Measurements from ENCODE around the gene CDK13. TPM values are rescaled to one million over a fixed set of nuclear protein-coding genes. Genes with fewer than 3 reads are reported as not detected.
"Not testable (repeated sequence)": the region's sequence is repeated elsewhere in the genome, so short reads cannot be mapped to it uniquely, and the experiment has no call there.

CDK13 gene
- 28.8 TPM for polyA plus RNA-seq (2013, experiment 1 of 2; ENCODE audit: insufficient read length)
- 32.3 TPM for polyA plus RNA-seq (2013, experiment 2 of 2; ENCODE audit: insufficient read length)

DNA sequence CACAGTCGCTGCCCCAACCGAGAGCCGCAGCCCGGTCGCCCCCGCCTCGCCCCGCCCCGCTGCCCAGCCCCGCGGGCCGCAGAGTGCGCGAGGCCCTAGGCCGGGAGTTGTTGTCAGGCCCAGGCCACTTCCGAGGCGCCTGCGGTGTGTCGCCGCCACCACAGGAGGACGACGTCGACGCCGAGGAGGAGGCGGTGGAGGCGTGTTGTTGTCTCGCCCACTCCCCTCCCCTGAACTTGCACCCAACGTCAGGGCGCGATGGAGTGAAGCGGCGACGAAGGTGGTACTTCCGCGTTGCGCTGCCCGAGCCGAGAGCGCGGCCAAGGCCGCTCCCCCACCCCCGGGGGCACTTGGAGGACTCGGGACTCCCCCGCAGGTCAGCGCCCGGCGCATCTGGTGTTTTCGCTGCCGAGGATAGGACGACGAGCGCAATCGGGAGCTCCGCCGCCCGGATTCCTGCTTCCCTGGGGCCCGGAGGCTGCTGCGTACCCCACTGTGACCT lies at the start of gene CDK13:
Gene CDK13, plus strand, starts transcription at position 286 of the 502 bp plus-strand sequence. CDS start 386 bp downstream, outside the sequence.
- DNase-seq: peak; percentile 83

DNA sequence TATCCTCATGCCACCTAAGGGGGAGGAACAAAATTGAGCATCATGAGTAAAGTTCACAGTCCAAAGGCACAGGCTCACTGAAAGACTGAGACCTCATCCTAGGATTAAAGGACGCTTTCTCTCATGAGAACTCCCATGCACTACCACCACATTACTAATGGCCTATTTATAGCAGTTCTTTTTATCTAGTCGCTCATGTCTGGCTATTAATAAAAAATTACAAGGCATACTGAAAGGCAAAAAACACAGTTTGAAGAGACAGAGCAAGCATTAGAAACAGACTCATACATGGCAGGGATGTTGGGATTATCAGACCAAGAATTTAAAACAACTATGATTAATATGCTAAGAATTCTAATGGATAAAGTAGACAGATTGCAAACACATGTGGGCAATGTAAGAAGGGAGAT lies 46.0 kb upstream of the CDK13 start:
- peak; percentile 67 for DNase-seq

DNA sequence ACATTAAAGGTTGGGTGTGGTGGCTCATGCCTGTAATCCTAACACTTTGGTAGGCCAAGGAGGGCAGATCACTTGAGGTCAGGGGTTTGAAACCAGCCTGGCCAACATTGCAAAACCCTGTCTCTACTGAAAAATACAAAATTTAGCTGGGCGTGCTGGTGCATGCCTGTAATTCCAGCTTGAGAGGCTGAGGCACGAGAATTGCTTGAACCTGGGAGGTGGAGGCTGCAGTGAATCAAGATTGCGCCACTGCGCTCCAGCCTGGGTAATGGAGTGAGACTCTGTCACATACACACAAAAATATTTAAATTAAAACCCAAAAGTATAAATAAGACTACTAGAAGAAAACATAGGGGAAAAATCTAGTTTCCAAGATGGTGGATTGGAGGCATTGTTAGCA lies 41.9 kb upstream of the CDK13 start:
- no peak for DNase-seq

DNA sequence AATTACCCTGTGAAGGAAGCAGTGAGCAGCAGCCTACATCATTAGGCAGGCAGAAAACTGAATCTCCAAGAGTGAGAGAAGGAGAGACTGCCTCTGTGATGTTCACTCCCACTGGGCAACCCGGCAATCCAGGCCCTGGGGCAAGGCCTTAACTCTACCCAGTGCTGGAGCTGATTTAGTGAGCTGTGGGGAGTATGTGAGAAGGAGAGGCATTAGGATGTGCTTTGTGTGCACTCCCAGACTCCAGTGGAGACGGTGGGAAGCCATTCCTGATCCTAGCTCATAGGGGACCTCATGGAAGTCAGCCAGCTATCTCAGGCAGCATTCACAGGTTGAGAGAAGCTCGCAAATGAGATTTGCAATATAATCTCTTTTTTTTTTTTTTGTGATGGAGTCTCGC lies 41.1 kb upstream of the CDK13 start:
- DNase-seq: no peak

DNA sequence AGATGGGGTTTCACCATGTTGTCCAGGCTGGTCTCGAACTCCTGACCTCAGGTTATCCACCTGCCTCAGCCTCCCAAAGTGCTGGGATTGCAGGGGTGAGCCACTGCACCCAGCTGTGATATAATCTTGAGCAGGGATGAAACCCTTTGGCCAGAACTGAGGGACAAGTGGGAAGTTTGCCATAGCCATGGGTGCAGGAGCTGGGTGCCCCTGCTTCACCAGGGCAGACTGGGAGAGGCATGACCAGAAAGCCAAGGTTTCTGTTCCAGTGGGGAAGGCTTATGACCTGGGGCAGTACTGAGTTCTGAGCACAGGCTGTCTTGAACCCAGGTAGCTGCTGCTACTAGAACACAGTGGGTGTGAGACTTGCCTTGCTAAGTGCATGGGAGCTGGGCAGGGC lies 40.5 kb upstream of the CDK13 start:
- DNase-seq: no peak

DNA sequence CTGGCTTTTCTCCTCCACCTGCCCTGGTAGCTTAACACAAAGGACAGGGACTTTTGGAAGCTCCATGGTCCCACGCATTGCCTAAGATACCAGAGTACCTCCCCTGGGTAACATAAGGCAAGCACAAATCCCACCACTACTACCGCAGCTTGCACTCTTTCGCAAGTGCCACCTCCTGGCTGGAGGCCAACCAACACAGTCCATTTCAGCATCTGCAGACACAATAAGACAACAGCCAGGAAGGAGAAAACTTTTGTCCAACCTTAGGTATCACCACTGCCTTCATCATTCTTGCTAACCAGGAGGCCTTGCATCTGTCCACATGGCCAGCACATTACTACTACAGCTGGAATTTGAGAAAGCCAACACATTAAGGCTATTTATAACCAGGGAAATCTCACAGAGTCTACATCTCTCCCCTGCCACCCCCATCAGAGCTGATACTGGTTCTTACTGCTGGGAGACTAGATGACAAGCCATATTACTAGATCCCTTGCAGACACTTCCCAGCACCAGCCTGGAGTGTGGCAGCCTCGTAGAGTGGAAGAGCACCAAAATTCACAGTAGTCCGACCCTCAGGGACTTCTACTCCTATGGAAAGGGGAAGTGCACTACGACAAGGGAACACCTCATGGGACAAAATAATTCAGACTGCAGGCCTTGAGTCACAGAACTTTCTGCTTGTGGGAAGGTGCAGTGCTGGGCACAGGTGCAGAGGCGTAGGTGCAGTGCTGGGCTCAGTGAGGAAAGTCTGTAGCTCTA lies 39.8 kb upstream of the CDK13 start:
- DNase-seq: peak; percentile 56

DNA sequence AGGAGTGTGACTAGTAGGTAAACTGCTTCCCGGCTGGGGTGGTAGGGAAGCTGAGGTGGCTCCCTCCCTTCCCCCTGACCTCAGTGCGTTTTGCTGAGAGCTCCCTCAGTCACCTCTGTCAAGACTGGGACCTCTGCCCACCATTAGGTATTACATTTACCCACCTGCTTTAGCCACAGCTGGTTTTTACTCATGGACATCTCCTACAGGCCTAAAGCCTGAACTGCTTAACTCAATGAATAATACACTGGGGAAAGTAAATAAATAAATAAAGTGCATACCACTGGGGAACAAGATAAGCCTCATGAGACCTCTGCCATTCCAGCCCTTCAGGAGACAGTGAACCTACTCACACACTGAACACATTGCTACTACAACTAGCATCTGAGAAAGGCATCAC lies 38.9 kb upstream of the CDK13 start:
- peak; percentile 14 for DNase-seq

DNA sequence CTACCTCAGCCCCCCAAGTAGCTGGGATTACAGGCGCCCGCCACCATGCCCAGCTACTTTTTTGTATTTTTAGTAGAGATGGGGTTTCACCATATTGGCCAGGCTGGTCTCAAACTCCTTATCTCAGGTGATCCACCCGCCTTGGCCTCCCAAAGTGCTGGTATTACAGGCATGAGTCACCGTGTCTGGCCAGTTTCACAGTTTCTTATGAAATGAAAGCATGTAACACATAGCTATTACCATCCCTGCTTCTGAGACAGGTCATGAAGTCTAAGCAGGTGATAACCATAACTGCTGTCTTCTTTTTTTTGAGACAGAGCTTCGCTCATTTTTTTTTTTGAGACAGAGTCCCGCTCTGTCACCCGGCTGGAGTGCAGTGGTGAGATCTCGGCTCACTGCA lies 34.2 kb upstream of the CDK13 start:
- DNase-seq: not testable (repeated sequence)

DNA sequence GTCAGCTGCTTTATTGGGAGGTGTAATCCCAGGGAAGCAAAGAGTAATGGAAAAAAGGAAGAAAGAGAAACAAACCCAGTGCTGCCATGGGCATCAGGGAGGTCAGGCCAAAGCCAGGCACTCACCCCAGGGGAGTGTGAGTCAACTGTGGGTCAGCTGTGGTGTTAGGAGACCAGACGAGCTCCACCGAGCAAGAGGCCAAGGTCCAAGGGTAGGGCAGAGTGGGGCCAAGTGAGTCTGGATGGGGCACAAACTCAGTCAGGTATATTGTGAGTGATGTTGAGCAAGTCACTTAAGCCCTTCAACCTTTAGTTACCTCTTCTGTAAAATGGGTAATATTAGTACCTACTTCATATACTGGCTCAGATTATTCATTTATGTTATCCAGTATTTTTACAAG lies 30.4 kb upstream of the CDK13 start:
- DNase-seq: no peak

DNA sequence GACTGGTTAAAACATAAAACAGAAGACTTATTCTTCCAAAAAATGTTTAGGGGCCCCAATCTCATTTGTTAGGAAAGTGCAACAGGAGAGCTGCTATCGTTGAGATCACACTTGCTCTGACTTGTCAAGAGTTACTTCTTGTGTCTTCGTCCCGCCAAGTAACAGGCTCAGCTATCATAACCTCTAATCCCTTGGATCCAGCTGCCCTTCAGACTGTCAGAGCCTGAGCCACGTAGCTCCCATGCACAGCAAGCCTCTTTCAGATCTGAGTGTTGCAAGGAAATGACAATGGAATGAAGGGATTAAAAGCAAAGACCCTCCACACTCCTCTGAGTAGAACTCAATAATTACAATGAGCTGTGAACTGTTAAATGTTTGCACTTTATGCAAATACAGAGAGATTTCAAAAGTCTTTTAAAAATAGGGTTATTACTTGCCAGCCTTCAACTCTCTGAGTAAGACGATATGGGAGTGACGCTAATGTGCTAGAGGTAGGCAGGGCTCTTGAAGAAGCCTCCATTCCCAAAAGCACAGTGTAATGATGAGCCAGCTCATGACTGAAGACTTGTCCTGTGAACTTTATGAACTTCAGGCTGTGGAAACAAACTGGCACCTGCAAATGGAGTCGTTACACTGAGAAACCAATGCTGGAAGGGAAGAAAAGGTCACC lies 28.4 kb upstream of the CDK13 start:
- DNase-seq: no peak

DNA sequence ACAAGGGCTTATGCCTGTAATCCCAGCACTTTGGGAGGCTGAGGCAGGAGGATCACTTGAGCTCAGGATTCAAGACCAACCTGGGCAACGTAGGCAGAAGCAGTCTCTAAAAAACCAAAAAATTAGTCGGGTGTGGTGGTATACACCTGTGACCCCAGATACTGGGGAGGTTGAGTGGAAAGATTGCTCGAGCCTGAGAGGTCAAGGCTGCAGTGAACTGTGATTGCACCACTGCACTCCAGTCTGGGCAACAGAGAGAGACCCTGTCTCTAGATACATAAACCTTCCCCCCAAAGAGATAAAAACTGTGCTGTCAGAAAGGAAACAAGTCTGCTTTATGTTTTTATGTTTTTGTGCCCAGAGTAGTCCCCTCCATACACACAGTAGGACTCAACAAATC lies 27.5 kb upstream of the CDK13 start:
- no peak for DNase-seq

DNA sequence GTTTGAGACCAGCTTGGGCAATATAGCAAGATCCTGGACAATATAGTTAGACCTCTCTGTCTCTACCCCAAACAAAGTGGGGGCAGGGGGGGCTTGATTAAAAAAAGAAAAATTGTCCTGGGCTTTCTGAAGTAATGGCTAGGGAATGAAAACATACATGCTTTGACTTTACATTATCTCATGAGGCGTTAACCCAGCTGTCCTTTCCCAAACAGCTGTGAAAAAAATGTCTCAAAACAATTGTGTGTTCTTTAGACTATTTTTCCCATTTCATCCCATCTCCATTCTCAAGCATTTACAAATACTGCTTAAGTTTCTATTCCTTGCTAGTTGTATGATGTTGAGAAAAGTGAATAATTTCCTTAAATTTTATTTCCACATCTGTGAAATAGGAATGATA lies 27.0 kb upstream of the CDK13 start:
- DNase-seq: no peak

DNA sequence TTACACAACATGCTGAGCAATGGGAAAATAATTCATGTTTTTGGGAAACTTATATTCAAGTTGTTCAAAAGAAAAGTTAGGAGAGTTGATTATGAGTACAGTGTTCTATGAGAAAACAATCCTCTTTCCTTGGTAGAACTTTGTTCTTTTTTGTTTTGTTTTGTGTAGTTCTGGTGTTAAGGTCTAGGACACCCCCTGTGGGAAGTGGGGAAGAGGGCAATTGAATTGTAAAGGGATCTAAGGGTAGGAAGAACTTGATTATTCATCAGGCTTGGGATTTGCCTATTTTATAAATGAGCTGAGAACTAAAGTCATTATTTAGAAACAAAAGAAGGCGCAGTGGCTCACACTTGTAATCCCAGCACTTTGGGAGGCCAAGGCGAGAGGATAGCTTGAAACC lies 25.9 kb upstream of the CDK13 start:
- DNase-seq: no peak

DNA sequence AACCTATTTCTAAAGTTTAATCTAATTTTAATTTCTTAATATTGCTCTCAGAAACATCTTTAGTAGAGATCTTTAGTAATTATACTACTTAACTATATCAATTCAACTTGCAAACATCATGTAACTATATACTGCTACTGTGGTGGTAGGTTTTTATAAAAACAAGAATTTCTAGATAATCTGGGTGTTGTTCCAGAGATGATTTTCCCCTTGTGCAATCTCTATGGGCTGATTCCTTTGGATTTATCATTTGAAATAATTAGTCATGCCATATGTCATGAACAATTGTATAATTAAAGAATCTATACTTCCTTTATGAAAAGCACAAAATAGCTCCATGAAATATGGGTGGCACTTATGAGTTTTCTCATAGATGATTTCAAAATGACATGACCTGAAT lies 23.9 kb upstream of the CDK13 start:
- no peak for DNase-seq

DNA sequence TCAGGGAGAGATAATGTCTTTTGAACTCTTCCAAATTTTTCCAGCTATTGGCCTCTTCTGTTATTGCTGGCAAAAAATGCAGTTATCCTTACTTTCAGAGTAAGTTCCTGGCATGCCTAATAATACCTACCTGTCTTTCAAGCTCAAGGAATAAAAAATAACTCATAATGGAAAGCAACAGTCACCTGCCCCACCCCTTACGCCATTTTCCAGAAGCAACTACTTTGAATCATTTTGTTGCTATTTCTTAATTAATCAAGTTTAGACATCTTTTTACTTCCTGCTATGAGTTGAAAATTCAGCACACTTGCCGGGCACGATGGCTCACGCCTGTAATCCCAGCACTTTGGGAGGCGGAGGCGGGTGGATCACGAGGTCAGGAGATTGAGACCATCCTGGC lies 23.0 kb upstream of the CDK13 start:
- no peak for DNase-seq

DNA sequence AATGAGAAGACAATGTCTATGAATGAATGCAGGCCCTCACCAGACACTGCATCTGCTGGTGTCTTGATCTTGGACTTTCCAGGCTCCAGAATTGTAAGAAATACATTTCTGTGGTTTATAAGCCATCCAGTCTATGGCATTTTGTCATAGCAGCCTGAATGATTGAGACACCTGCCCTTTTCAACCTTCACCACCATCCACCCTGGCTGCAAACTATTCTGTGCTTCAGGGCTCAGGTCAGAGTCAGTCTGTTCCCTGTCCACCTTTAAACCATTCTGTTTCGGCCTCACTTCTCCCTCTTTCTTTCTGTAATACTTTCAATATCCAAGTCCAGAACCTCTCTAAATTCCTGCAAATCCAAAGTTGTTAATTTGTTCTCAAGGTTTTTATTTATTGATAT lies 15.9 kb upstream of the CDK13 start:
- no peak for DNase-seq

DNA sequence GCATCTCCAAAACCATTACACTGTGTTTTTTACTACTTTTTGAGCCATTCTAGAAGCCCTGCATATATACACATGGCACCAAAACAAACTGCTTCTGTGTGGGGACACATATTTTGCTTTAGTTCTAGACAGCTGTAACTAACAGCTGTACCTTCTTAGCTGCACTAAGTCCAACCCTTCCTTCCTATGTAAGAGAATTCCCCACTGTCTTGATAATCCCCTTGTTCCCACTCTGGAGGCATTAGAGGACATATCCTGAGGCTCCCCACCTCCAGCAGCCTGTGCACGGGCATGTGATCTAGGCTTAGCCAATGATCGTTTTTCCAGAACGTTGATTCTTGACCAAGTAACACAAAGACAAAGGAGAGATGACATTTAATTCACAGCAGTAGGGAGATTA lies 13.3 kb upstream of the CDK13 start:
- DNase-seq: no peak

DNA sequence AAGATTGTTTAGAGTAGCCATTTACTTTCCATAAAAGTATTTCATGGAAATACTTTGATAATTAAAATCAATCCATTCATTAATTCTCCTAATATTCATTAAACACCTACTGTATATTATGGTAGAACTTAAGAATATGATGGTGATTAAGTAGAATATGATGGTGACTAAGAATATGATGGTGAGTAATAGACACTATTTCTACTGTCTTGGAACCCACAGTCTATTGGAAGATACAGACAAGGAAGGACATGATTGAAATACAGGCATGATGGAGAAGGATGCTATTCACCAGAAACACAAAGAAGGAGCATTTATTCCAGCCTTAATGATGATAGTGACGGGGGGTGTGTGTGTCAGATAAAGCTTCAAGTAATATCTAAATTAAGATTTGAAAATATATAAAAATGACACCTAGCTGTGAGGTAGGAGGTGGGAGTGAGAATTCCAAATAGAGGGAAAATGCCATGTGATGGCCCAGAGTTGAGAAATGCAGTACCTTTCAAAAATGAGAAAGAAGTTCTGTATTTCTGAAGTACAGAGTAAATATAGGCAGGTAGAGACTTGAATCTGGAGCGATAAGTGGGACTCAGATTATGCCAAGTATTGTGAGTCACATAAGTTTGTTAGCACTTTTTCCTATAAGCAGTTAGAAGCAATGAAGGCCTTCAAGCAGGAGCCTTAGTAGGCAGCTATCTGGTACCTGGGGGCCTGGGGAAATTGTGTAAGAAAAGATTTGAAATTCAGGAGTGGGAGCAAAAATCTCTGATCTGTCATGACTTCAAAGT lies 12.5 kb upstream of the CDK13 start:
- DNase-seq: no peak

DNA sequence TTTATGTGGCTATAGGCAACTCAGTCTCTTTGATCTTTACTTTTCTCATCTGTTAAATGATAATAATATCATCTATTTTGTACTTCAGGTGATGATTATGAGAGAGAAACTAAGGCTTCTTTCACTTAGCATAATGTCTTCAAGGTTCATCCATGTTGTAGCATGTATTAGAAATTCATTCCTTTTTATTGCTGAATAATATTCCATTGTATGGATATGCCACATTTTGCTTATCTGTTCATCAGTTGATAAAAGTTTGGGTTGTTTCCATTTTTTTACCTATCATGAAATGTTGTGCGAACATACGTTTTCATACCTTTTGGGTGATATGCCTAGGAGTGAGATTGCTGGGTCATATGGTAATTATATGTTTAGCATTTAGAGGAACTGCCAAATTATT lies 7.2 kb upstream of the CDK13 start:
- no peak for DNase-seq

DNA sequence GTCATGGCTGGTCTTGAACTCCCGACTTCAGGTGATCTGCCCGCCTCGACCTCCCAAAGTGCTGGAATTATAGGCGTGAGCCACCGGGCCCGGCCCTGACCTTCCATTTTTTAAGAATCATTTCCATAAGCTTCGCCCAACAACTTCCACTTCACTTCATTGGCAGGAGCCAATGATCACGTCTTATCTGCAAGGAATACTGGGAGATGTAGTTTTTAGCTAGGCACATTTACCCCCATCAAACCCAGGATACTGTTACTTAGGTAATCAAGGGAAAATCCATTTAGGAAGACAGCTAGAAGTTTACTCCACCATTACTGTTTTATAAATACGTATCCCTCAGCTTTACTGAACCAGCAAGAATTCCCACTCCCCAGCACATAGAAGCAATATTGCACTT lies 3.4 kb upstream of the CDK13 start:
- no peak for DNase-seq

DNA sequence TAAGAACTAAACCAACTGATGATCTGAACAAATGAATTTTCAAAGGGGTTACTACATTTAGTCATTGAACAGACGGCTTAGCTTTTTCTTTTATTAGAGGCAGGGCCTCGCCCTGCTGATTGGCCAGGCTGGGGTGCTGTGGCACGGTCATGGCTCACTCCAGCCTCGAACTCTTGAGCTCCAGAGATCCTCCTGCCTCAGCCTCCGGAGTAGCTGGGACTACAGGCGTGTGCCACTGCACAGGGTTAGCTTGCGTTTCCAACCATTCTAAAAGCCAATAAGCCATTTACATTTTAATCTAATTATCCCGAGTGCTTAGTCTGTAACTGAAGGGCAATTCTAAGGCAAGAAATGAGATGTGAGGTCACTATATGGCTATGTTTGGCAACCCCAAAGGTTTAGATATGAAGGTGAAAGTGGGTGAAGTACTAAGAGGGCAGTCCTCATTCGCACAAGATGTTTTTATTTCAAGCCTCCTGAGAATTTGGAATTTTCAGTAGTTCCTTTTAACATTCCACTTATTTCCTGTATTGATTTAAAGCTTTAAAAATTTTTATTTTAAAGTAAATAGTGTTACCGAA lies 1.6 kb upstream of the CDK13 start:
- DNase-seq: no peak

DNA sequence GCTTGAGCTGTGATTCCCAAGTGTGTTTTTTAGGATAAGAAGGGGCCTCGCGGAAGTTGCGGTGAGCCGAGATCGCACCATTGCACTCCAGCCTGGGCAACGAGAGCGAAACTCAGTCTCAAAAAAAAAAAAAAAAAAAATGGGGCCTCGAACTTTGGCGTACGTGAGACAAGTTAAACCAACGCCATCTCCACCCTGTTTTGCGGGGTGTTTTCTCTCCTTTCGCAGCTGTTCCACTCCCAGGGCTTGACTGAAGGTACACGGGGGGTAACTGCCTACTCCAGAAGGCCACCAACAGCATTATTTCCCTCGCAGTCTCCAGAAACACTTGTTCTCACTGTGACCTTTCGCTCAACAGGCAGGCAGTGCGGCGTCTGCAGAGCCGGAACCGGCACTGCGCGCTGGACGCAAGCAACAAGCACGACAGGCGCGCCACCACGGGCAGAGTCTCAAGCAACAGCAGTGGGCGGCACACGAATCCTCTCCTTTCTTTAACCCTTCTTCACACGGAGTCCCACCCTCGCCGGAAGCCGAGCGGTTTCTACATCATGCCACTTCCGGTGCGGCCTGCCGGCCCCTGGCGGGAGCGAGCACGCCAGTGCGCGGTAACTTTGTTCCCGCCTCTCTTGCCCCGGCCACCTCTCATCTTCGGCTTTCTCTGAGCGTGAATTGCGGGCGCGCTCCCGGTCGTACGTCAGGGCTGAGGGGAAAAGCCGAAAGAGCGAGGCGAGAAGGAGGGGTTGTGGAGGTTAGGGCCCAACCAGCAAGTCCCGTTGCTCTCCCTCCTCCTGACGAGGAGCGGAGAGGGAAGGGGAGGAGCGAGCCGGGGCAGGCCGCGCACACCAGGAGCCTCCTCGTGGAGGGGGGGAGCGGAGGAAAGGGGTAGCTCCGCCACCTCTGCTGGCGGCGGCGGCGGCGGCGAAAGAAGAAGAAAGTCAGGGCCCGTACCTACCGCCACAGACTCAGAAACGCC lies 814 bp upstream of the CDK13 start:
- DNase-seq: peak; percentile 100
